ENCODE measurements around the gene RUNDC3A. TPM values are rescaled to one million over a fixed set of nuclear protein-coding genes. Genes with fewer than 3 reads are reported as not detected.

The RUNDC3A gene
- total and polyA plus RNA-seq, 2 of the 8 experiments (the other 6 are each of a cell fraction or from before 2014, with no cell fraction given) = 6.4 to 13.8 TPM

DNA sequence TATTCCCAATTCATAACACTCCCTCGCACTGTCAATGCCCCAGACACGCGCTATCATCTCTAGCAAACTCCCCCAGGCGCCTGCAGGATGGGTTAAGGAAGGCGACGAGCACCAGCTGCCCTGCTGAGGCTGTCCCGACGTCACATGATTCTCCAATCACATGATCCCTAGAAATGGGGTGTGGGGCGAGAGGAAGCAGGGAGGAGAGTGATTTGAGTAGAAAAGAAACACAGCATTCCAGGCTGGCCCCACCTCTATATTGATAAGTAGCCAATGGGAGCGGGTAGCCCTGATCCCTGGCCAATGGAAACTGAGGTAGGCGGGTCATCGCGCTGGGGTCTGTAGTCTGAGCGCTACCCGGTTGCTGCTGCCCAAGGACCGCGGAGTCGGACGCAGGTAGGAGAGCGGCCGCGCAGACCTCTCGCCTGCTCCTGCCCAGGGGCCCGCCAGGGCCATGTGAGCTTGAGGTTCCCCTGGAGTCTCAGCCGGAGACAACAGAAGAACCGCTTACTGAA, 36.6 kb downstream of the RUNDC3A start, which contains the start of gene GRN:
Gene GRN (plus strand): TSS at position 364 of the 515 bp plus-strand sequence. CDS start 3,863 bp downstream, outside the sequence.
- Histone ChIP-seq H3K27ac (ENCODE audit: low read depth, low read length) (0 out of 2 replicates have a peak within 1 kb of the TSS, but pooled peaks have one; percentile 16), H2BK5ac (ENCODE audit: low read depth, low read length) (0 out of 2 replicates have a peak within 1 kb of the TSS, but pooled peaks have one; percentile 19), H2BK20ac (ENCODE audit: low read length) (no peak within 1 kb of the TSS), H3K36me3 (ENCODE audit: control insufficient read depth in 2 of 4, insufficient read depth in 4 of 4, low read length in 3 of 4) (no peaks in the 10 kb centered on the region), H3K4me3 (ENCODE audit: extremely low read depth in 1 of 4, insufficient read depth in 2 of 4, low read depth in 3 of 4, low read length in 4 of 4) (peak within 1 kb of the TSS; percentile 52 to 95 (median 78)), H3K4ac (replicated peaks; ENCODE audit: insufficient read length, low read depth, low read length) (no peak within 1 kb of the TSS), H4K8ac (ENCODE audit: extremely low read depth, insufficient read depth, low read length) (no peak within 1 kb of the TSS), H3K14ac (ENCODE audit: insufficient read length) (no peak within 1 kb of the TSS), H3K9ac (replicated peaks in 1 of 4; ENCODE audit: extremely low read depth in 1 of 4, low read depth in 3 of 4, low read length in 3 of 4) (peak within 1 kb of the TSS in 3 of 4 experiments; percentile 20 to 38 (median 34); a peak in 5 of 7 replicates), H2AK5ac (ENCODE audit: low read depth, low read length) (0 out of 2 replicates have a peak within 1 kb of the TSS, but pooled peaks have one; percentile 24), H3K18ac (ENCODE audit: extremely low read depth, low read length) (no peak within 1 kb of the TSS), H3K9me3 (ENCODE audit: insufficient read depth in 2 of 2, low read depth in 1 of 2, low read length in 1 of 2) (no peaks in the 10 kb centered on the region), H3K23me2 (ENCODE audit: low read depth, low read length) (peaks cover 4% of the 10 kb centered on the region; the same call in 1 of the 2 replicates), H2AFZ (ENCODE audit: low read length) (no peak within 1 kb of the TSS), H2BK120ac (replicated peaks; ENCODE audit: low read depth, low read length) (no peak within 1 kb of the TSS), H2BK12ac (ENCODE audit: low read depth, low read length) (0 out of 2 replicates have a peak within 1 kb of the TSS, but pooled peaks have one; percentile 27), H3K27me3 (replicated peaks in 1 of 4; ENCODE audit: control insufficient read depth in 3 of 4, extremely low read depth in 1 of 4, insufficient read depth in 3 of 4, low read length in 3 of 4) (peaks cover 0 to 3% (median 0%) of the 10 kb centered on the region in 4 experiments; a peak in 3 of 7 replicates), H3K79me2 (ENCODE audit: control insufficient read depth in 1 of 2, insufficient read depth in 2 of 2, low read length in 2 of 2) (peaks cover 0 to 3% of the 10 kb centered on the region in 2 experiments; a peak in 1 of 4 replicates), H4K91ac (replicated peaks; ENCODE audit: insufficient read length, low read length) (no peak within 1 kb of the TSS), H2BK15ac (ENCODE audit: low read length) (no peak within 1 kb of the TSS), H3K23ac (ENCODE audit: insufficient read length) (no peak within 1 kb of the TSS), H4K5ac (ENCODE audit: insufficient read length, low read depth, low read length) (no peak within 1 kb of the TSS), H3K56ac (replicated peaks; ENCODE audit: insufficient read length, low read depth, low read length) (no peak within 1 kb of the TSS), H3K79me1 (ENCODE audit: low read depth, low read length) (no peaks in the 10 kb centered on the region), H3K4me2 (ENCODE audit: insufficient read depth in 1 of 2, low read depth in 2 of 2, low read length in 2 of 2) (peak within 1 kb of the TSS; percentile 62 to 90), H4K20me1 (replicated peaks in 1 of 2; ENCODE audit: control insufficient read depth in 1 of 2, insufficient read depth in 2 of 2, low read length in 2 of 2) (peaks cover 0 to 13% of the 10 kb centered on the region in 2 experiments), H3K4me1 (replicated peaks in 1 of 4; ENCODE audit: control insufficient read depth in 3 of 4, insufficient read depth in 4 of 4, low read length in 3 of 4) (peaks cover 0 to 2% (median 0%) of the 10 kb centered on the region in 4 experiments; a peak in 3 of 7 replicates)
- POLR2A ChIA-PET (ENCODE audit: partially characterized antibody) = interaction anchor here (0.6 to 3.4 kb wide), 15 partner anchors 8 to 196 kb away, joined by 3 to 21 read pairs (median 3); partner anchors contain the start of genes SLC25A39 and UBTF
- DNase-seq (ENCODE audit: low read depth in 1 of 2, low spot score in 2 of 2) (peak; percentile 89 to 92), FAIRE-seq (peak; percentile 93)
- WGBS, 2 experiments (ENCODE audit: extremely low coverage in 1 of 2, insufficient coverage in 1 of 2, insufficient read length in 1 of 2, insufficient replicate concordance in 2 of 2, low coverage in 1 of 2, low lambda C conversion rate in 2 of 2, missing lambda C conversion rate in 1 of 2) = 1% methylated on average over 26 of the region's 26 CpGs; no CpG with 5 or more reads in 1 of the 2 experiments
- CTCF ChIA-PET (ENCODE audit: partially characterized antibody) = interaction anchor here (0.7 to 3.6 kb wide), 29 partner anchors 10 to 400 kb away, joined by 3 to 70 read pairs (median 6); partner anchors contain the start of gene SLC25A39
- TF ChIP-seq SAP30 (IDR thresholded peaks at IDR 0.05; ENCODE audit: insufficient read depth, insufficient replicate concordance, low read length) (peak; percentile 77), SP1 (IDR thresholded peaks at IDR 0.05; ENCODE audit: low read depth, low read length) (peak; percentile 93), CREB1 (IDR thresholded peaks at IDR 0.05) (peak; percentile 48), SP2 (IDR thresholded peaks at IDR 0.05; ENCODE audit: low read length) (peak; percentile 51), NANOG (IDR thresholded peaks at IDR 0.05; ENCODE audit: insufficient read depth, low read depth, low read length, poor library complexity, severe bottlenecking) (no peak), ZNF274 (IDR thresholded peaks at IDR 0.05; ENCODE audit: borderline replicate concordance, extremely low read depth, low read length) (no peak), GABPA (IDR thresholded peaks at IDR 0.05; ENCODE audit: borderline replicate concordance, insufficient read depth, low read length) (no peak), SP4 (IDR thresholded peaks at IDR 0.05; ENCODE audit: low read length) (peak; percentile 99), CEBPB (IDR thresholded peaks at IDR 0.05; ENCODE audit: low read depth, low read length) (no peak)
- TF ChIP-seq, protein P1, sequence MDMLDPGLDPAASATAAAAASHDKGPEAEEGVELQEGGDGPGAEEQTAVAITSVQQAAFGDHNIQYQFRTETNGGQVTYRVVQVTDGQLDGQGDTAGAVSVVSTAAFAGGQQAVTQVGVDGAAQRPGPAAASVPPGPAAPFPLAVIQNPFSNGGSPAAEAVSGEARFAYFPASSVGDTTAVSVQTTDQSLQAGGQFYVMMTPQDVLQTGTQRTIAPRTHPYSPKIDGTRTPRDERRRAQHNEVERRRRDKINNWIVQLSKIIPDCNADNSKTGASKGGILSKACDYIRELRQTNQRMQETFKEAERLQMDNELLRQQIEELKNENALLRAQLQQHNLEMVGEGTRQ (IDR thresholded peaks at IDR 0.05; ENCODE audit: low read length) = peak; percentile 99
- TF ChIP-seq, protein P2, sequence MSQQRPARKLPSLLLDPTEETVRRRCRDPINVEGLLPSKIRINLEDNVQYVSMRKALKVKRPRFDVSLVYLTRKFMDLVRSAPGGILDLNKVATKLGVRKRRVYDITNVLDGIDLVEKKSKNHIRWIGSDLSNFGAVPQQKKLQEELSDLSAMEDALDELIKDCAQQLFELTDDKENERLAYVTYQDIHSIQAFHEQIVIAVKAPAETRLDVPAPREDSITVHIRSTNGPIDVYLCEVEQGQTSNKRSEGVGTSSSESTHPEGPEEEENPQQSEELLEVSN (IDR thresholded peaks at IDR 0.05) = peak; percentile 76
